ENCODE results near the gene INSIG2. TPM values are rescaled to one million over a fixed set of nuclear protein-coding genes. Genes with fewer than 3 reads are reported as not detected.

The INSIG2 gene
- total and polyA plus RNA-seq, 9 of the 15 experiments (the other 6 are each of a cell fraction or from before 2014, with no cell fraction given): 1.5 to 34.2 (median 6.4) TPM

DNA sequence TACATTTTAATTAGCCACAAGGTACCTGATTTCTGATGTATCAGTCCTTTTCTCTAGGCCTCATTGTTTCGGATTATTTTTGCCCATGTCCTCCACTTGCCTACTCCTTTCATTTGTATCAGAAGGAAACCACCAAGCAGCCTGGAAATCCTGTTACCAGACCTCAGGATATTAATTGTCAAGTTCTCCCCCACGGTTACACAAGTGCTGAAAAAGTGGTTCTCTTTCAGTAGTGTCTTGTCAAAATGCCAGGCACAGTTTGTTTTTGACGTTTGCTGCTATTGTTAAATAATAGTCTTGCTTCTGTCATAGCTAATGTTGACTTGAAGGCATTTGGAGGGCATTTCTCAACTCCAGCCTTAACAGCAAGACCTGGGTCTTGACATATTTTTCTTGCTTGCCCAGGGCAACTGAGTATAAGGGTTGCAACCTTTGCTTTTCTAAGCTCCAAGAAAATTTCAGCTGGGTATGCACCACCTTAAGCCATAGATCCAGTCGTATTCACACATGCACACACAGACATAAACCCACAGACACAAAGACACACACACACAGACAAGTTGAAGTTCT, 31.0 kb downstream of the INSIG2 start (continued):
- TF ChIP-seq E2F4 (CRISPR knock-in tag; IDR thresholded peaks at IDR 0.05; ENCODE audit: low read depth) (no peak), GTF2A2 (tag; IDR thresholded peaks at IDR 0.05) (no peak), HNRNPUL1 (IDR thresholded peaks at IDR 0.05; ENCODE audit: low read length) (no peak)
- TF ChIP-seq, protein P1, sequence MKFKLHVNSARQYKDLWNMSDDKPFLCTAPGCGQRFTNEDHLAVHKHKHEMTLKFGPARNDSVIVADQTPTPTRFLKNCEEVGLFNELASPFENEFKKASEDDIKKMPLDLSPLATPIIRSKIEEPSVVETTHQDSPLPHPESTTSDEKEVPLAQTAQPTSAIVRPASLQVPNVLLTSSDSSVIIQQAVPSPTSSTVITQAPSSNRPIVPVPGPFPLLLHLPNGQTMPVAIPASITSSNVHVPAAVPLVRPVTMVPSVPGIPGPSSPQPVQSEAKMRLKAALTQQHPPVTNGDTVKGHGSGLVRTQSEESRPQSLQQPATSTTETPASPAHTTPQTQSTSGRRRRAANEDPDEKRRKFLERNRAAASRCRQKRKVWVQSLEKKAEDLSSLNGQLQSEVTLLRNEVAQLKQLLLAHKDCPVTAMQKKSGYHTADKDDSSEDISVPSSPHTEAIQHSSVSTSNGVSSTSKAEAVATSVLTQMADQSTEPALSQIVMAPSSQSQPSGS (CRISPR knock-in tag; IDR thresholded peaks at IDR 0.05): no peak

GRCh38 chr2:118119761-118120400, 31.6 kb downstream of the INSIG2 start:
- Histone ChIP-seq H3K79me2 (ENCODE audit: control insufficient read depth, insufficient read depth, low read length) (no peaks in the 10 kb centered on the region), H2AFZ (ENCODE audit: low read depth, low read length) (no peak overlapping the region), H3K27ac (ENCODE audit: extremely low read depth, low read depth, low read length) (no peak overlapping the region), H3K9me1 (ENCODE audit: control insufficient read depth, insufficient read depth, low read length) (no peaks in the 10 kb centered on the region), H3K4me3 (no peak overlapping the region), H3K36me3 (ENCODE audit: control insufficient read depth, insufficient read depth, low read length) (no peaks in the 10 kb centered on the region), H4K20me1 (replicated peaks; ENCODE audit: control insufficient read depth, insufficient read depth, low read length) (no peaks in the 10 kb centered on the region), H3K4me1 (replicated peaks in 1 of 2; ENCODE audit: control insufficient read depth in 2 of 2, insufficient read depth in 2 of 2, low read length in 2 of 2) (no peaks in the 10 kb centered on the region), H3K9me3 (replicated peaks; ENCODE audit: control insufficient read depth, insufficient read depth, low read depth, low read length) (no peaks in the 10 kb centered on the region), H3K27me3 (ENCODE audit: control insufficient read depth in 2 of 2, insufficient read depth in 2 of 2, low read length in 2 of 2) (peaks cover 16 to 31% of the 10 kb centered on the region in 2 experiments), H3K4me2 (ENCODE audit: insufficient read depth, low read length) (no peak overlapping the region), H3K9ac (ENCODE audit: insufficient read depth in 1 of 2, low read depth in 2 of 2, low read length in 2 of 2) (no peak overlapping the region)
- CTCF ChIA-PET (ENCODE audit: low intra/inter-chr PET ratio): no interaction called here
- POLR2A ChIA-PET: no interaction called here
- WGBS (ENCODE audit: insufficient coverage, low coverage, missing lambda C conversion rate): 2% methylated on average over 8 of the region's 8 CpGs
- FAIRE-seq (no peak), DNase-seq (ENCODE audit: extremely low read depth in 1 of 4, low spot score in 3 of 4) (no peak), ATAC-seq (no peak)
- no TSS peak for BruUV-seq (replicated peaks)
- intact Hi-C loops (cut with micrococcal nuclease): no loop called here
- in situ Hi-C loops (cut with MboI): no loop called here
- TF ChIP-seq, protein P2, sequence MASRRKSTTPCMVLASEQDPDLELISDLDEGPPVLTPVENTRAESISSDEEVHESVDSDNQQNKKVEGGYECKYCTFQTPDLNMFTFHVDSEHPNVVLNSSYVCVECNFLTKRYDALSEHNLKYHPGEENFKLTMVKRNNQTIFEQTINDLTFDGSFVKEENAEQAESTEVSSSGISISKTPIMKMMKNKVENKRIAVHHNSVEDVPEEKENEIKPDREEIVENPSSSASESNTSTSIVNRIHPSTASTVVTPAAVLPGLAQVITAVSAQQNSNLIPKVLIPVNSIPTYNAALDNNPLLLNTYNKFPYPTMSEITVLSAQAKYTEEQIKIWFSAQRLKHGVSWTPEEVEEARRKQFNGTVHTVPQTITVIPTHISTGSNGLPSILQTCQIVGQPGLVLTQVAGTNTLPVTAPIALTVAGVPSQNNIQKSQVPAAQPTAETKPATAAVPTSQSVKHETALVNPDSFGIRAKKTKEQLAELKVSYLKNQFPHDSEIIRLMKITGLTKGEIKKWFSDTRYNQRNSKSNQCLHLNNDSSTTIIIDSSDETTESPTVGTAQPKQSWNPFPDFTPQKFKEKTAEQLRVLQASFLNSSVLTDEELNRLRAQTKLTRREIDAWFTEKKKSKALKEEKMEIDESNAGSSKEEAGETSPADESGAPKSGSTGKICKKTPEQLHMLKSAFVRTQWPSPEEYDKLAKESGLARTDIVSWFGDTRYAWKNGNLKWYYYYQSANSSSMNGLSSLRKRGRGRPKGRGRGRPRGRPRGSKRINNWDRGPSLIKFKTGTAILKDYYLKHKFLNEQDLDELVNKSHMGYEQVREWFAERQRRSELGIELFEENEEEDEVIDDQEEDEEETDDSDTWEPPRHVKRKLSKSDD (conservative IDR thresholded peaks at IDR 0.05; ENCODE audit: low read length): no peak
- TF ChIP-seq ARID4B (CRISPR knock-in tag; IDR thresholded peaks at IDR 0.05): no peak
- TF ChIP-seq, protein P3, sequence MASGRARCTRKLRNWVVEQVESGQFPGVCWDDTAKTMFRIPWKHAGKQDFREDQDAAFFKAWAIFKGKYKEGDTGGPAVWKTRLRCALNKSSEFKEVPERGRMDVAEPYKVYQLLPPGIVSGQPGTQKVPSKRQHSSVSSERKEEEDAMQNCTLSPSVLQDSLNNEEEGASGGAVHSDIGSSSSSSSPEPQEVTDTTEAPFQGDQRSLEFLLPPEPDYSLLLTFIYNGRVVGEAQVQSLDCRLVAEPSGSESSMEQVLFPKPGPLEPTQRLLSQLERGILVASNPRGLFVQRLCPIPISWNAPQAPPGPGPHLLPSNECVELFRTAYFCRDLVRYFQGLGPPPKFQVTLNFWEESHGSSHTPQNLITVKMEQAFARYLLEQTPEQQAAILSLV (tag; IDR thresholded peaks at IDR 0.05): no peak
- TF ChIP-seq SAFB (IDR thresholded peaks at IDR 0.05; ENCODE audit: borderline replicate concordance, low read depth, low read length): no peak
